GM12864 (cell line): ENCODE results near the gene KCNMB4.

Experiments
- DNase-seq: peaks from one replicate; pipeline ENCODE4 v3.0.0-alpha.2; 2011; ENCODE audit warnings: low read depth
- H3K4me3 ChIP-seq: 2 replicates; pipeline ENCODE4 v1.5.1; 2011; ENCODE audit warnings: mild to moderate bottlenecking, low read depth, low read length, control low read depth
- TF ChIP-seq, protein P1 (sequence below): IDR thresholded peaks from 2 replicates; pipeline ENCODE4 v1.5.1; 2011; ENCODE audit warnings: low read depth, mild to moderate bottlenecking, moderate library complexity, low read length, control low read depth, inconsistent platforms; ENCODE audit errors: missing control alignments

The KCNMB4 gene

DNA sequence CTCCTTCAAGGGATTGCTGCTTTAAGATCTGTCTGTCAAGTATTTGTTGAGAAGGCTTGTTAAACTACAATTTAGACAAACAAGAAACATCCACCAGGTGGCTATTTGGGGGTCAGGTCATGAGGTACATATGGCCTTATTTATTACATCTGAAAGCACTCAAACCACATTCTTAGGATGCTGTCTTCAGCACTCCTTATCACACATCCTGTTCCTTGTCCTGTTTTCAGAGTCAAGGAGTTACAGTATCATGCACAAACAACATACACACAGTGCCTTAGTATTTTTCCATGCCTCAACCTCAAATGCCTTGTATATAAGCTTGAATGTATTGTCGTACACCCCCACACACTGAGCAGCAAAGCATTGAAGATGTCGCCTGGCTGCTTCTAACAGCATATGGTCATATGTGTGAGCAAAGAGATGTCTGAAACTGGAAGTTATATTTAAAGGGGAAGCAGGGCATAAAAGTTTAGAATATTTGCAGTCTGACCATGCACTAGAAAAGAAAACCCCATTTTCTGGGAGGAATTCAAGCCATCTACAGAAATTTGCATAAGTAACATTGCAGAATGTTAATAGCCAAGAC is 83.8 kb downstream of the KCNMB4 start:
- TF ChIP-seq, protein P1, sequence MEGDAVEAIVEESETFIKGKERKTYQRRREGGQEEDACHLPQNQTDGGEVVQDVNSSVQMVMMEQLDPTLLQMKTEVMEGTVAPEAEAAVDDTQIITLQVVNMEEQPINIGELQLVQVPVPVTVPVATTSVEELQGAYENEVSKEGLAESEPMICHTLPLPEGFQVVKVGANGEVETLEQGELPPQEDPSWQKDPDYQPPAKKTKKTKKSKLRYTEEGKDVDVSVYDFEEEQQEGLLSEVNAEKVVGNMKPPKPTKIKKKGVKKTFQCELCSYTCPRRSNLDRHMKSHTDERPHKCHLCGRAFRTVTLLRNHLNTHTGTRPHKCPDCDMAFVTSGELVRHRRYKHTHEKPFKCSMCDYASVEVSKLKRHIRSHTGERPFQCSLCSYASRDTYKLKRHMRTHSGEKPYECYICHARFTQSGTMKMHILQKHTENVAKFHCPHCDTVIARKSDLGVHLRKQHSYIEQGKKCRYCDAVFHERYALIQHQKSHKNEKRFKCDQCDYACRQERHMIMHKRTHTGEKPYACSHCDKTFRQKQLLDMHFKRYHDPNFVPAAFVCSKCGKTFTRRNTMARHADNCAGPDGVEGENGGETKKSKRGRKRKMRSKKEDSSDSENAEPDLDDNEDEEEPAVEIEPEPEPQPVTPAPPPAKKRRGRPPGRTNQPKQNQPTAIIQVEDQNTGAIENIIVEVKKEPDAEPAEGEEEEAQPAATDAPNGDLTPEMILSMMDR: no peak
- no peak for DNase-seq
- H3K4me3 ChIP-seq: no peak overlapping the region

DNA sequence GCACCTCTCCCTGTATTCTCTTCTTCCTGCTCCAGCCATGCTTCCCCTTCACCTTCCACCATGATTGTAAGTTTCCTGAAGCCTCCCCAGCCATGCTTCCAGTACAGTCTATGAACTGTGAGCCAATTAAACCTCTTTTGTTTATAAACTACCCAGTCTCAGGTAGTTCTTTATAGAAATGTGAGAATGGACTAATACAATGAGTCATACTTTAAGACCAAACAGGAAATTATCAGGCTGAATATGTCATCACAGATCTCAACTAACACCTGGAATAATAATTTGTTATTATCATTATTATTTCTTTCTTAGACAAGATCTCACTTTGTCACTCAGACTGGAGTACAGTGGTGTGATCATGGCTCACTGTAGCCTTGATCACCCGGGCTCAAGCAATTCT is 85.4 kb downstream of the KCNMB4 start:
- DNase-seq: no peak
- TF ChIP-seq, protein P1: no peak

DNA sequence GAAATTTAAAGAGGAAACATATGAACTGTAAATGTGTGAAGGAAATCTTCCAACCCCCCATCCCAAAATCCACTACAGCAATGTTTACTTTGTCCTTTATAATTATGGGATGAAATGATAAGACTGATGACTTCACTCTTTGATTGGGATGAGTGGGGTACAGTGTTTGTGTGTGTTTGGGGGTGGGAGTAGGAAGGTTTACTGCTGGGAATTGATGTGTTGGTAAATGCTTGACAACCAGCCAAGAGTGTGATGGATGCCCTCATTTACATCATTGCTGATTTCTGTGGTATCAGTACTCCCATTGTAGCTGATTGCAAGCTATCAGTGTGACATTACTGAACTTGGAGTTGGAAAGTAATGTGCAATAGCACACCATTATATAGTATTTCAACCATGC is 90.9 kb downstream of the KCNMB4 start:
- DNase-seq: no peak
- no peak overlapping the region for H3K4me3 ChIP-seq
- TF ChIP-seq, protein P1: no peak

More for the DNA sequence above, 85.4 kb downstream of the KCNMB4 start:
- H3K4me3 ChIP-seq: no peak overlapping the region

DNA sequence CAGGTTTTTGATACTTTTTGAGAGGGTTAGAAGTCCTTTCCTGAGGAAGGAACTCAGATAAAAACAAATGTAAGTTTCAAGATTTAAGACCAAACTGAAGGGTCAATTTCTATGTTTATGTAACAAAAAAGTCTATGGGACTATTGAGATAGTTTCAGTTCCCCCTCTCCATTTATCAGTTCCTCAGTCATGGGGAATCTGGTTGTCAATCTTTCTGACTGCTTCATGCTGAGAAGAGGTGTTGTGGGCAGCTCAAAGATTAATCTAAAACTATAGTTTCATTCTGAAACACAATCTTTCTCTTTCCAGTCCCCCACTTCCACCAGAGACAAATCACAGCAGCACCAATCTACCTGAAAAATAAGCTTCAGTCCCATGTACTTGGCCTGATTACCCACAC is 93.7 kb downstream of the KCNMB4 start:
- peak; percentile 50 for DNase-seq
- H3K4me3 ChIP-seq: no peak overlapping the region
- TF ChIP-seq, protein P1: no peak

DNA sequence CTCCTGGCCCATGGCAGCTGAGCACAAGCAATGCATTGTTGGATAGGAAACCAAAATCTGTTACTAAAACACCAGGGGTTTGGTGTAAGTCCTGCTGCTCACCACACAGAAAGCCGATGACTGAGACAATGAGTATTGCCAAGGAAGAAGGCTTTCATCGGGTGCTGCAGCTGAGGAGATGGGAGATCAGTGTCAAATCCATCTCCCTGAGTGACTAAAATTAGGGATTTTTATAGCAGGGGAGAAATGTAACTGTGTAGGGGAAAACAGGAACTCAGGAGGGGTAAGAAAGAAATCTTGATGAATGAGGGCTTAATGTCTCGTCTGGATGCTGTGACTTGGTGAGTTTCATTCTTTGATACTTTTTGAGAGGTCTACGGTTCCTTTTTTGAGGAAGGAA is 97.9 kb downstream of the KCNMB4 start:
- H3K4me3 ChIP-seq: no peak overlapping the region
- DNase-seq: no peak
- TF ChIP-seq, protein P1: no peak

DNA sequence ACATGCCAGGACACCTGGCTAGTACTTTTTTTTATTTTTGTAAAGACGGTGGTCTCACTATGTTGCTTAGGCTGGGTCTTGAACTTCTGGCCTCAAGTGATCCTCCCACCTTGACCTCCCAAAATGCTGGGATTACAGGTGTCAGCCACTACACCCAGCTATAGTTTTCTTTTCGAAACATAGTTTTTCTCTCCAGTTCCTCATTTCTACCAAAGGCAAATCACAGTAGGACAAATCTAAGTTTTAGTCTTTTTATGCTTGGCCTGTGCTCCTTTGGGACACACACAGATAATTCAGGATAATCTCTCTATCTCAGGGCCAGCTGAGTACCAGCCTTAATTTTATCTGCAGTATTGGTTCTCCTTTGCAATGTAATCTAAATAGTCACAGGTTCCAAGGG is 100.7 kb downstream of the KCNMB4 start:
- no peak overlapping the region for H3K4me3 ChIP-seq
- TF ChIP-seq, protein P1: no peak
- no peak for DNase-seq

DNA sequence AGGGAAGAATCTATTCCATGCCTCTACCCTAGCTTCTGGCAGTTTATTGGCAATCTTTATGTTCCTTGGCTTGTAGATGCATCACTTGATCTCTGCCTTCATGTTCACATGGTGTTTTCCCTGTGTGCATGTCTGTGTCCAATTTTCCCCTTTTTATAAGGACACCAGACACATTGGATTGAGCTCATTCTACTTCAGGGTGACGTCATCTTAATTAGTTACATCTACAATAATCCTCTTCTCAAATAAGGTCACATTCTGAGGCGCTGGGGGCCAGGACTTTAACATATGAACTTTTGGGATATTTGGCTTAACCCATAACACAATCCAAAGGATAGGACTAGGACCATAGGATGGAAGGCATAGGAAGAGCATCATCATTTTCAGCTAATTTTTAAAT is 101.4 kb downstream of the KCNMB4 start:
- TF ChIP-seq, protein P1: no peak
- H3K4me3 ChIP-seq: peak overlapping the region; percentile 82; the same call in 1 of the 2 replicates
- DNase-seq: no peak
